LNCAP (cell line): ENCODE results near the gene SLC38A10.

Source experiments
- CTCF ChIP-seq: fragments of 450-650 bp; IDR thresholded peaks from 2 replicates; pipeline ENCODE4 v1.5.1; 2017; ENCODE audit warnings: mild to moderate bottlenecking

Gene SLC38A10

GRCh38 chr17:81239714-81240555 lies 55.2 kb downstream of the SLC38A10 start:
- TF ChIP-seq CTCF: no peak

- no peak for TF ChIP-seq CTCF
These were observed 56.0 kb downstream of the SLC38A10 start, which contains the start of the genes NDUFAF8 and TEPSIN for GRCh38 chr17:81238815-81239713. TSS of gene NDUFAF8 (plus strand) at chr17:81239318. CDS start at chr17:81239364, 46 bp downstream. TSS of gene TEPSIN (minus strand) at chr17:81239055. CDS start at chr17:81239033, 22 bp downstream.

GRCh38 chr17:81238490-81238814 lies 56.7 kb downstream of the SLC38A10 start:
- TF ChIP-seq CTCF: no peak

GRCh38 chr17:81237591-81238489 lies 57.3 kb downstream of the SLC38A10 start:
- no peak for TF ChIP-seq CTCF

- no peak for TF ChIP-seq CTCF
These were observed 58.3 kb downstream of the SLC38A10 start for GRCh38 chr17:81236784-81237183.

GRCh38 chr17:81235822-81236740 lies 59.0 kb downstream of the SLC38A10 start:
- no peak for TF ChIP-seq CTCF
